SK-N-MC (cell line): ENCODE data around the gene RASA3.

Experiments used
- EZH2 ChIP-seq: fragments of 200-600 bp; sonication (generic); IDR thresholded peaks from one replicate; pipeline ENCODE4 v1.6.1; 2017; ENCODE audit warnings: antibody characterized with exemption
- FOXP2 ChIP-seq: optimal IDR thresholded peaks from 2 replicates; pipeline ENCODE3; 2011; ENCODE audit warnings: mild to moderate bottlenecking, moderate library complexity; ENCODE audit not compliant: insufficient read depth; ENCODE audit errors: extremely low read length, control extremely low read depth
- POLR2AphosphoS5 ChIP-seq: IDR thresholded peaks from 2 replicates; pipeline ENCODE4 v1.6.1; 2012; ENCODE audit warnings: mild to moderate bottlenecking, low read depth, low read length, borderline replicate concordance

GRCh38 chr13:113955235-113955634 lies 177.2 kb downstream of the RASA3 start:
- TF ChIP-seq POLR2AphosphoS5 (no peak), EZH2 (no peak), FOXP2 (no peak)
